Measurements from ENCODE around the gene UBAC2.
"Not testable (repeated sequence)": the region's sequence is repeated elsewhere in the genome, so short reads cannot be mapped to it uniquely, and the experiment has no call there.

UBAC2 gene

GRCh38 chr13:99404005-99404755, 203.5 kb downstream of the UBAC2 start:
- Histone ChIP-seq H3K9ac (ENCODE audit: low read depth, low read length) (no peak overlapping the region), H3K4me3 (ENCODE audit: low read length) (no peak overlapping the region), H3K4me1 (ENCODE audit: insufficient read depth, low read length) (no peaks in the 10 kb centered on the region), H3K27me3 (ENCODE audit: insufficient read depth, low read length) (no peaks in the 10 kb centered on the region), H3K27ac (ENCODE audit: low read length) (no peak overlapping the region), H3K36me3 (ENCODE audit: insufficient read depth, low read depth, low read length) (no peaks in the 10 kb centered on the region), H3K9me3 (ENCODE audit: insufficient read depth, low read depth, low read length) (no peaks in the 10 kb centered on the region)

DNA sequence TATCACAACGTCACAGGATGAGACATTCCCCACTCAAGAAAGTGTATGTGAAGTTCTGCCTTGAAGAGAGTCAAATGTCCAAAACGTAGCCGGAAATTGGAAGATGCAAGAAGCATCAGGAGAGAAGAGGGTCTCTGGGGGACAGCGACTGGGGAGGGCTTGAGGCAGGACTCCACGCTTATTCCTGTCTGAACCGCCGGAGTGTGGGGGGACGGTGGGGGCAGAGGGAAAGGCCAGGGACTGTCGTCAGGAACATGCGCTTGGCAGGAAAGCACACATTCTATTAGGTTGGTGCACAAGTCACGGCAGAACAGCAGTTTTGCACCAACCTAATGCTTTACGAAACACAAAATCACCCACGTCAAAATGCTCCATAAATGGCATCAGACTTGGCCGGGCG, 205.3 kb downstream of the UBAC2 start:
- Histone ChIP-seq H3K27ac (ENCODE audit: low read length) (no peak overlapping the region), H3K4me3 (ENCODE audit: low read length) (no peak overlapping the region), H3K36me3 (ENCODE audit: insufficient read depth, low read depth, low read length) (no peaks in the 10 kb centered on the region), H3K27me3 (ENCODE audit: insufficient read depth, low read length) (no peaks in the 10 kb centered on the region), H3K4me1 (ENCODE audit: insufficient read depth, low read length) (no peaks in the 10 kb centered on the region), H3K9me3 (ENCODE audit: insufficient read depth, low read depth, low read length) (no peaks in the 10 kb centered on the region), H3K9ac (ENCODE audit: low read depth, low read length) (no peak overlapping the region)

- no peak overlapping the region for H3K9ac ChIP-seq (ENCODE audit: low read depth, low read length)
- no peaks in the 10 kb centered on the region for H3K27me3 ChIP-seq (ENCODE audit: insufficient read depth, low read length)
- no peaks in the 10 kb centered on the region for H3K36me3 ChIP-seq (ENCODE audit: insufficient read depth, low read depth, low read length)
- no peaks in the 10 kb centered on the region for H3K4me1 ChIP-seq (ENCODE audit: insufficient read depth, low read length)
- H3K27ac ChIP-seq (ENCODE audit: low read length): no peak overlapping the region
- H3K9me3 ChIP-seq (ENCODE audit: insufficient read depth, low read depth, low read length): no peaks in the 10 kb centered on the region; the same call in 1 of the 2 replicates
- no peak overlapping the region for H3K4me3 ChIP-seq (ENCODE audit: low read length)
Observed at GRCh38 chr13:99406799-99407201, 206.1 kb downstream of the UBAC2 start.

- Histone ChIP-seq H3K9ac (ENCODE audit: low read depth, low read length) (no peak overlapping the region), H3K27me3 (ENCODE audit: insufficient read depth, low read length) (no peaks in the 10 kb centered on the region), H3K9me3 (ENCODE audit: insufficient read depth, low read depth, low read length) (peaks cover 4% of the 10 kb centered on the region; the same call in 1 of the 2 replicates), H3K36me3 (ENCODE audit: insufficient read depth, low read depth, low read length) (no peaks in the 10 kb centered on the region), H3K4me3 (ENCODE audit: low read length) (no peak overlapping the region), H3K27ac (ENCODE audit: low read length) (no peak overlapping the region), H3K4me1 (ENCODE audit: insufficient read depth, low read length) (no peaks in the 10 kb centered on the region)
Observed at GRCh38 chr13:99407906-99408702, 207.4 kb downstream of the UBAC2 start.

DNA sequence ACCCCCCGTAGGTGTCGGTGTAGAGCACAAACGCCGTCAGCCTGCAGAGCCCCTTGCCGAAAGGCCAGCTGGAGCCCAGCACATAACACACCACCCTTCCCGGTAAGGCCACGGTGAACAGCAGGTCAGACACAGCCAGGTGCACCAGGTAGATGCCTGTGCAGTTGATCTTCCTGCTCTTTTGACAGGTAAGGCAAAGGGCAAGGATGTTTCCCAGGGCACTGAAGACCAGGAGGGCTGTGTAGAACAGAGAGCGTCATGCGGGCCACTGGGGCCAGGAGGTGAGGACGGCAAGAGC, 208.0 kb downstream of the UBAC2 start:
- H3K36me3 ChIP-seq (ENCODE audit: insufficient read depth, low read depth, low read length): no peaks in the 10 kb centered on the region
- no peak overlapping the region for H3K9ac ChIP-seq (ENCODE audit: low read depth, low read length)
- no peak overlapping the region for H3K4me3 ChIP-seq (ENCODE audit: low read length)
- H3K4me1 ChIP-seq (ENCODE audit: insufficient read depth, low read length): 0 out of 2 replicates have a peak, but pooled peaks cover under 1% of the 10 kb centered on the region
- H3K27ac ChIP-seq (ENCODE audit: low read length): no peak overlapping the region
- H3K9me3 ChIP-seq (ENCODE audit: insufficient read depth, low read depth, low read length): peaks cover 4% of the 10 kb centered on the region; the same call in 1 of the 2 replicates
- H3K27me3 ChIP-seq (ENCODE audit: insufficient read depth, low read length): no peaks in the 10 kb centered on the region

- H3K4me1 ChIP-seq (ENCODE audit: insufficient read depth, low read length); H3K36me3 ChIP-seq (ENCODE audit: insufficient read depth, low read depth, low read length); H3K9ac ChIP-seq (ENCODE audit: low read depth, low read length); H3K27ac ChIP-seq (ENCODE audit: low read length); H3K27me3 ChIP-seq (ENCODE audit: insufficient read depth, low read length); H3K9me3 ChIP-seq (ENCODE audit: insufficient read depth, low read depth, low read length); H3K4me3 ChIP-seq (ENCODE audit: low read length): not testable (repeated sequence)
Observed at GRCh38 chr13:99409461-99410083, 208.9 kb downstream of the UBAC2 start.

DNA sequence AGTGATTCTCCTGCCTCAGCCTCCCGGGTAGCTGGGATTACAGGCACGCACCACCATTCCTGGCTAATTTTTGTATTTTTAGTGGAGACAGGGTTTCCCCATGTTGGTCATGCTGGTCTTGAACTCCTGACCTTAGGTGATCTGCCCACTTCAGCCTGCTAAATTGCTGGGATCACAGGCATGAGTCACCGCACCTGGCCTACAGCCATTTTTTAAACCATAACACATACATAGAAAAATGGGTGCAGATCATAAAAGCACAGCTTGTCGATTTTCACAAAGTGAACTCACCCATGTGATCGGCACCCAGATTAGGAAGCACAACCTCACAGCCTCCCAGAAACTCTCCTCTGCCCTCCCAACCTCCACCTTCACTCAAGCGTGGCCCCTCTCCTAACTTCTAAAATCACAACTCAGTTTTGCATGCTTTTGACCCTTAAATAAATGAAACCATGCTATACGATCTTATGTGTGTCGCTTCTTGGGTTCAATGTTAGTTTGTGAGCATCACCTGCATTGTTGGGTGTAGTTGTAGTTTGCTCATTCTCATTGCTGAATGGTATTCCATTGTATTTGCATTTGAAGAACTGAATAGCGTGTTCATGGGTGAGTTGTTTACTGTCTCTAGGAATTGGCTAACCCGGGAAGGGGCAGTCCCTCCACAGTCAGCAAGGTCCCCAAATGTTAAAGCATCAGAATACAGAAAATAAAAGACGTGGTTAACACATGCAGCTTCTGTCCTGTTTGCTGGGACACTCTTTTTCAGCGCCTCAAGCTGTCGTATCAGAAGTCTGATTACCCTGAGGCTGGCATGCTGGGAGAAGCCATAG, 210.2 kb downstream of the UBAC2 start:
- H3K27ac ChIP-seq (ENCODE audit: low read length); H3K9me3 ChIP-seq (ENCODE audit: insufficient read depth, low read depth, low read length); H3K36me3 ChIP-seq (ENCODE audit: insufficient read depth, low read depth, low read length); H3K4me3 ChIP-seq (ENCODE audit: low read length); H3K9ac ChIP-seq (ENCODE audit: low read depth, low read length); H3K27me3 ChIP-seq (ENCODE audit: insufficient read depth, low read length); H3K4me1 ChIP-seq (ENCODE audit: insufficient read depth, low read length): not testable (repeated sequence)

GRCh38 chr13:99412856-99413255, 212.2 kb downstream of the UBAC2 start:
- Histone ChIP-seq H3K9me3 (ENCODE audit: insufficient read depth, low read depth, low read length) (peaks cover 4% of the 10 kb centered on the region; the same call in 1 of the 2 replicates), H3K27me3 (ENCODE audit: insufficient read depth, low read length) (peaks cover 11% of the 10 kb centered on the region; the same call in 1 of the 2 replicates), H3K9ac (ENCODE audit: low read depth, low read length) (no peak overlapping the region), H3K4me3 (ENCODE audit: low read length) (no peak overlapping the region), H3K36me3 (ENCODE audit: insufficient read depth, low read depth, low read length) (no peaks in the 10 kb centered on the region), H3K4me1 (ENCODE audit: insufficient read depth, low read length) (peaks cover 14% of the 10 kb centered on the region; the same call in 1 of the 2 replicates), H3K27ac (ENCODE audit: low read length) (no peak overlapping the region)

GRCh38 chr13:99414048-99414995, 213.7 kb downstream of the UBAC2 start:
- Histone ChIP-seq H3K9ac (ENCODE audit: low read depth, low read length) (no peak overlapping the region), H3K4me1 (ENCODE audit: insufficient read depth, low read length) (peaks cover 16% of the 10 kb centered on the region; the same call in 1 of the 2 replicates), H3K27ac (ENCODE audit: low read length) (no peak overlapping the region), H3K9me3 (ENCODE audit: insufficient read depth, low read depth, low read length) (peaks cover 4% of the 10 kb centered on the region; the same call in 1 of the 2 replicates), H3K36me3 (ENCODE audit: insufficient read depth, low read depth, low read length) (no peaks in the 10 kb centered on the region), H3K27me3 (ENCODE audit: insufficient read depth, low read length) (peaks cover 11% of the 10 kb centered on the region; the same call in 1 of the 2 replicates), H3K4me3 (ENCODE audit: low read length) (no peak overlapping the region)

- Histone ChIP-seq H3K9me3 (ENCODE audit: insufficient read depth, low read depth, low read length) (peaks cover 4% of the 10 kb centered on the region; the same call in 1 of the 2 replicates), H3K9ac (ENCODE audit: low read depth, low read length) (no peak overlapping the region), H3K4me1 (ENCODE audit: insufficient read depth, low read length) (peaks cover 16% of the 10 kb centered on the region; the same call in 1 of the 2 replicates), H3K4me3 (ENCODE audit: low read length) (no peak overlapping the region), H3K27ac (ENCODE audit: low read length) (no peak overlapping the region), H3K36me3 (ENCODE audit: insufficient read depth, low read depth, low read length) (no peaks in the 10 kb centered on the region), H3K27me3 (ENCODE audit: insufficient read depth, low read length) (peaks cover 11% of the 10 kb centered on the region; the same call in 1 of the 2 replicates)
Observed at GRCh38 chr13:99415014-99415650, 214.5 kb downstream of the UBAC2 start.
